RPMI7951 (cell line): ENCODE results near the gene CCDC69. TPM values are rescaled to one million over a fixed set of nuclear protein-coding genes. Genes with fewer than 3 reads are reported as not detected.
"Not testable (repeated sequence)": the region's sequence is repeated elsewhere in the genome, so short reads cannot be mapped to it uniquely, and the experiment has no call there.

ENCODE experiments used
- DNase-seq: peaks from one replicate; pipeline ENCODE4 v3.0.0-alpha.2; 2012; ENCODE audit warnings: low read depth
- total RNA-seq: library from RNA; depleted of rRNA; stranded (reverse); fragments of >200 nt; shearing (Covaris generic); gene quantifications from 2 replicates; pipeline ENCODE4 v1.2.3, GENCODE V29; 2014

The CCDC69 gene
- total RNA-seq, 1 experiment from 2014 or later = 1.3 TPM

- no peak for DNase-seq
Measured at GRCh38 chr5:151222054-151222789, 1.7 kb downstream of the CCDC69 start.

GRCh38 chr5:151221574-151221973, 2.3 kb downstream of the CCDC69 start:
- no peak for DNase-seq

- no peak for DNase-seq
Measured at GRCh38 chr5:151219789-151220188, 4.1 kb downstream of the CCDC69 start.

GRCh38 chr5:151219138-151219537, 4.8 kb downstream of the CCDC69 start:
- no peak for DNase-seq

GRCh38 chr5:151218177-151218576, 5.7 kb downstream of the CCDC69 start:
- no peak for DNase-seq

GRCh38 chr5:151216781-151217180, 7.1 kb downstream of the CCDC69 start:
- no peak for DNase-seq

- DNase-seq = no peak
Measured at GRCh38 chr5:151215546-151215880, 8.4 kb downstream of the CCDC69 start.

GRCh38 chr5:151214614-151215545, 9.0 kb downstream of the CCDC69 start:
- DNase-seq = no peak

GRCh38 chr5:151213803-151214613, 9.9 kb downstream of the CCDC69 start:
- no peak for DNase-seq

GRCh38 chr5:151212406-151212798, 11.5 kb downstream of the CCDC69 start:
- no peak for DNase-seq

GRCh38 chr5:151208481-151208914, 15.4 kb downstream of the CCDC69 start:
- no peak for DNase-seq

- DNase-seq = no peak
Measured at GRCh38 chr5:151205411-151205810, 18.5 kb downstream of the CCDC69 start.

- DNase-seq = no peak
Measured at GRCh38 chr5:151204051-151204450, 19.8 kb downstream of the CCDC69 start.

GRCh38 chr5:151202381-151203139, 21.3 kb downstream of the CCDC69 start:
- DNase-seq = peak; percentile 78

- no peak for DNase-seq
Measured at GRCh38 chr5:151200913-151201595, 22.8 kb downstream of the CCDC69 start.

- no peak for DNase-seq
Measured at GRCh38 chr5:151199581-151200185, 24.2 kb downstream of the CCDC69 start.

GRCh38 chr5:151198861-151199260, 25.0 kb downstream of the CCDC69 start:
- no peak for DNase-seq

GRCh38 chr5:151197291-151197600, 26.6 kb downstream of the CCDC69 start:
- DNase-seq = not testable (repeated sequence)

- no peak for DNase-seq
Measured at GRCh38 chr5:151196556-151197290, 27.2 kb downstream of the CCDC69 start.

GRCh38 chr5:151195622-151196021, 28.3 kb downstream of the CCDC69 start:
- no peak for DNase-seq
